Measurements from ENCODE around the gene TXLNB.

TXLNB gene

DNA sequence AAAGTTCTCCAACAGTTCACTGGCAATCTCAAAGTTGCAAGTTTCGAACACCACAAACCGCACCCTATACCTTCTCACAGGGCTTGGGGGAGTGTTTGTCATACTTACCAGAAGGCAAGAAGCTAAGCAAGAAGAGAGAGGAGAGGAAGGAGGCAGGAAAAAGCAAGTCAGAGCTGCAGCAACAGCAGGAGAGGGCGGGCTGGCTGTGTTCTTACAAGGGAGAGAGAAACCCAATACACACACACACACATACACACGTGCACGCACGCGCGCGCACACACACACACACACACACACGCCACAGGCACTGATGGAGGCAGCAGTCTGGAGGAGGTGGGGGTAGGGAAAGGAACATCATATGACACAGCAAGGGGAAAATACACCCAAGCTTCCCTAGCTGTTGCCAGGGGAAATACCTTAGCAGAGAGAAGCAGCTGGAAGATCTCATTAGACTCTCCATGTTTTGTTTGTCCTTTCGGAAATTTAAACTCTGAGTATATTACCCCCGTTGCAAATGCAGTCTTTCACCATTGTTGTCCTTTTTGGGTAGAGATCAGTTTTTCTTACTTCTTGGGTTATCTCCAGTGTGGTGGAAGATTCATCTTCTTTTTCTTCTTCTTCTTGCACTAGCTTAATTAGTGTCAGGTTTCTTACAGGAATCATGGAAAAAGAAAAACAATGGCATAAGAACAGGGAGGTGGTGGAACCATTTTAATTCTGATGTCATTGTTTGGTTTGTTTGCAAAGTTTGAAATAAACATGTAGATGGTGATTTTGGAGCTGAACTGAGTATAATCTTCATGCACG lies at the start of gene TXLNB:
TSS of gene TXLNB (minus strand) at position 186 of the 807 bp plus-strand sequence. CDS start 3,099 bp downstream, outside the sequence.
- Histone ChIP-seq H3K9me3 (ENCODE audit: severe bottlenecking) (no peaks in the 10 kb centered on the region), H3K4me3 (ENCODE audit: low read depth, low read length) (no peak within 1 kb of the TSS), H3K36me3 (no peaks in the 10 kb centered on the region), H3K27me3 (ENCODE audit: insufficient read depth, low read depth, severe bottlenecking) (no peaks in the 10 kb centered on the region), H3K27ac (no peak within 1 kb of the TSS)
- TF ChIP-seq CTCF (IDR thresholded peaks at IDR 0.05; ENCODE audit: low read depth, low read length) = no peak
- no peak for DNase-seq

DNA sequence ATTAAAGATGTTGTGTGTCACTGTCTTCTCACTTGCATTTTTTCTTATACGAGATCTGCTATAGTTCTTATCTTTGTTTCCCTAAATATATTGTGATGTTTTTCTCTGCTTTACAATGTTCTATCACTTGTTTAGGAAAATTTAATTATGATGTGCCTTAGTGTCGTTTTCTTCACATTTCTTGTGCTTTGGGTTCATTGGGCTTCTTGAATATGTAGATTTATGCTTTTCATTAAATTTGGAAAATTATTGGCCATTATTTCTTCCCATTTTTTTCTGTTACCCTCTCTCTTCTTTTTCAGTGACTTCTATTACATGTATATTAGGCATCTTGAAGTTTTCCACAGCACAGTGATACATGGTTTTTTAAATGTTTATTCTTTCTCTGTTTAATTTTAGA lies 49.3 kb upstream of the TXLNB start:
- H3K9me3 ChIP-seq (ENCODE audit: severe bottlenecking) = no peaks in the 10 kb centered on the region
- no peak overlapping the region for H3K27ac ChIP-seq
- TF ChIP-seq CTCF (IDR thresholded peaks at IDR 0.05; ENCODE audit: low read depth, low read length) = no peak
- no peaks in the 10 kb centered on the region for H3K36me3 ChIP-seq
- no peak overlapping the region for H3K4me3 ChIP-seq (ENCODE audit: low read depth, low read length)
- no peak for DNase-seq
- H3K27me3 ChIP-seq (ENCODE audit: insufficient read depth, low read depth, severe bottlenecking) = no peaks in the 10 kb centered on the region

DNA sequence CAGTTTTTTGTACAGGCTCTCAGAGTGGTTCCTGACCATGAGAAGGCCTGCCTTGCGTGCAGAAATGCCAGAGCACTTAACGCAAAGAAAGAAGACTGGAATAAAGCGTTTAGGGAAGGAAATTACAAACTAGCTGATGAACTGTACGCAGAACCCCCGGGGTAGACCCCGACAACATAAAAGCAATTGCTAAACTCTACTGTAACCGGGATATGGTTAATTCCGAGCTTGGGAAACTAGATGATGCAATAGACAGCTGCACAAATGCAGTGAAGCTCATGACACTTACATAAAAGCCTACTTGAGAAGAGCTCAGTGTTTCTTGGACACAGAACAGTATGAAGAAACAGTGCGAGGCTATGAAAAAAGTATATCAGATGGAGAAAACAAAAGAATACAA lies 47.0 kb upstream of the TXLNB start:
- Histone ChIP-seq H3K4me3 (ENCODE audit: low read depth, low read length) (no peak overlapping the region), H3K9me3 (ENCODE audit: severe bottlenecking) (no peaks in the 10 kb centered on the region), H3K27me3 (ENCODE audit: insufficient read depth, low read depth, severe bottlenecking) (no peaks in the 10 kb centered on the region), H3K27ac (no peak overlapping the region), H3K36me3 (no peaks in the 10 kb centered on the region)
- TF ChIP-seq CTCF (IDR thresholded peaks at IDR 0.05; ENCODE audit: low read depth, low read length) = no peak
- no peak for DNase-seq

DNA sequence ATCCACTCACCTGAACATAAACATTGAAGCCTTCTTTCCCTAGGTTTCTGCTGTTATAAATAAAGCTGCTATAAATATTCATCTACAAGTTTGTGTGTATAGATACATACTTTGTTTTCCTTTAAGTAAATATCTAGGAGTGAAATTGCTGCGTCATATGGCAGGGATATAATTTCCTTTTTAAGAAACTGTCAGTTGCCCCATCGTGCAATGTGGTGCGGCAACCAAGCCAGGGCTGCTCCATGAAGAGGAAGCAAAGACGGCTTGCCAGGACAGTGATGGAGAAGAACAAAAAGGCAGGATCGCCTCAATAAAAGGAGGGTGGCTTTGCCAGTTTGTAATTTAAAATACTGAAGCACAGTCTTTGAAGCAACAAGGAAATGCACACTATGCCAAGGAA lies 46.0 kb upstream of the TXLNB start:
- Histone ChIP-seq H3K9me3 (ENCODE audit: severe bottlenecking) (no peaks in the 10 kb centered on the region), H3K4me3 (ENCODE audit: low read depth, low read length) (no peak overlapping the region), H3K27ac (no peak overlapping the region), H3K27me3 (ENCODE audit: insufficient read depth, low read depth, severe bottlenecking) (no peaks in the 10 kb centered on the region), H3K36me3 (no peaks in the 10 kb centered on the region)
- DNase-seq = no peak
- TF ChIP-seq CTCF (IDR thresholded peaks at IDR 0.05; ENCODE audit: low read depth, low read length) = no peak

- Histone ChIP-seq H3K36me3 (no peaks in the 10 kb centered on the region), H3K9me3 (ENCODE audit: severe bottlenecking) (no peaks in the 10 kb centered on the region), H3K27ac (no peak overlapping the region), H3K4me3 (ENCODE audit: low read depth, low read length) (no peak overlapping the region), H3K27me3 (ENCODE audit: insufficient read depth, low read depth, severe bottlenecking) (no peaks in the 10 kb centered on the region)
- no peak for DNase-seq
- TF ChIP-seq CTCF (IDR thresholded peaks at IDR 0.05; ENCODE audit: low read depth, low read length) = no peak
Measured at GRCh38 chr6:139337001-139337400, 45.2 kb upstream of the TXLNB start.

- no peak for TF ChIP-seq CTCF (IDR thresholded peaks at IDR 0.05; ENCODE audit: low read depth, low read length)
- Histone ChIP-seq H3K4me3 (ENCODE audit: low read depth, low read length) (no peak overlapping the region), H3K27me3 (ENCODE audit: insufficient read depth, low read depth, severe bottlenecking) (no peaks in the 10 kb centered on the region), H3K27ac (no peak overlapping the region), H3K36me3 (no peaks in the 10 kb centered on the region), H3K9me3 (ENCODE audit: severe bottlenecking) (no peaks in the 10 kb centered on the region)
- no peak for DNase-seq
Measured at GRCh38 chr6:139336488-139336887, 44.7 kb upstream of the TXLNB start.

Measured in WERI-Rb-1 (cell line).